K562 (cell line): ENCODE data around the gene TMEM43. TPM values are rescaled to one million over a fixed set of nuclear protein-coding genes. Genes with fewer than 3 reads are reported as not detected.

Experiments used
- ATAC-seq: fragments of 200-7000 bp; cut with Tn5 transposase; 3 replicates; pipeline ENCODE4 v1.9.1; 2020; ENCODE audit warnings: moderate library complexity
- BruUV-seq: library from RNA; stranded (reverse); fragments of 400-500 nt; replicated peaks from 2 replicates; lab custom pipeline; 2021; lab: Mats Ljungman, UMichigan
- CTCF ChIA-PET: fragments of 300-600 bp; formaldehyde crosslinking; extraction: SDS; loops from one replicate; lab custom pipeline; 2021; ENCODE audit warnings: low intra/inter-chr PET ratio; lab: Yijun Ruan, JAX
- POLR2A ChIA-PET: fragments of 300-600, 350-650 bp; sonication (Branson Sonifier 250); formaldehyde crosslinking; extraction: SDS; loops from one replicate; lab custom pipeline; 2021; ENCODE audit warnings: antibody characterized with exemption, inconsistent platforms; lab: Yijun Ruan, JAX
- DNase-seq, 4 experiments: peaks; one replicate each; pipeline versions ENCODE4 v3.0.0 to v3.0.0-alpha.2; 2011 to 2018; ENCODE audit warnings: low spot score in 3 of 4, mixed read lengths in 3 of 4; ENCODE audit errors: extremely low read depth in 1 of 4
- FAIRE-seq: peaks from 2 replicates; lab custom pipeline; 2011; peaks lifted over from hg19 to GRCh38; lab: Jason Lieb, UNC
- H2AFZ ChIP-seq: 2 replicates; pipeline ENCODE4 v1.6.0; 2011; ENCODE audit warnings: low read depth, low read length, control low read depth, inconsistent platforms
- H3K27ac ChIP-seq: fragments of 200-600 bp; 3 replicates; pipeline ENCODE4 v1.8.0; 2011; ENCODE audit warnings: low read depth, mild to moderate bottlenecking, control low read depth, inconsistent platforms, low read length, moderate library complexity, mixed read lengths; ENCODE audit errors: extremely low read depth
- H3K27me3 ChIP-seq, 2 experiments: fragments of 300-600 bp in 1 of 2; 2 replicates in 1 of 2; 3 replicates in 1 of 2; pipeline versions ENCODE4 v1.6.0 to v1.8.0; 2011; ENCODE audit warnings: inconsistent platforms in 2 of 2, low read length in 2 of 2, mild to moderate bottlenecking in 1 of 2, mixed read lengths in 1 of 2, moderate library complexity in 1 of 2; ENCODE audit not compliant: control insufficient read depth in 2 of 2, insufficient read depth in 2 of 2
- H3K36me3 ChIP-seq: fragments of 300-600 bp; 3 replicates; pipeline ENCODE4 v1.8.0; 2011; ENCODE audit warnings: mild to moderate bottlenecking, low read length, inconsistent platforms; ENCODE audit not compliant: control insufficient read depth, insufficient read depth
- H3K4me1 ChIP-seq, 2 experiments: fragments of 200-600 bp in 1 of 2; replicated peaks in 1 of 2; 2 replicates in 1 of 2; 3 replicates in 1 of 2; pipeline versions ENCODE4 v1.5.1 to v1.8.0; 2011; ENCODE audit warnings: inconsistent platforms in 2 of 2, low read length in 2 of 2, mild to moderate bottlenecking in 1 of 2, mixed read lengths in 1 of 2, moderate library complexity in 1 of 2; ENCODE audit not compliant: control insufficient read depth in 2 of 2, insufficient read depth in 2 of 2
- H3K4me2 ChIP-seq: 2 replicates; pipeline ENCODE4 v1.6.1; 2011; ENCODE audit warnings: low read length, control low read depth, inconsistent platforms, mixed read lengths; ENCODE audit not compliant: insufficient read depth
- H3K4me3 ChIP-seq: fragments of 200-600 bp; sonication (generic), shearing (Covaris generic); 2 replicates; pipeline ENCODE4 v1.5.1; 2016; ENCODE audit warnings: control low read depth, inconsistent platforms
- H3K79me2 ChIP-seq: fragments of 200-600 bp; 3 replicates; pipeline ENCODE4 v1.8.0; 2011; ENCODE audit warnings: low read length, inconsistent platforms; ENCODE audit not compliant: control insufficient read depth, insufficient read depth
- H3K9ac ChIP-seq, 2 experiments: 2 replicates each; pipeline versions ENCODE4 v1.6.0 to v1.6.1; 2011; ENCODE audit warnings: low read depth in 2 of 2, low read length in 2 of 2, control low read depth in 1 of 2, inconsistent platforms in 1 of 2, mild to moderate bottlenecking in 1 of 2, mixed read lengths in 1 of 2; ENCODE audit not compliant: insufficient read depth in 1 of 2
- H3K9me1 ChIP-seq: one replicate; pipeline ENCODE4 v1.6.0; 2011; ENCODE audit warnings: inconsistent platforms, mild to moderate bottlenecking, low read length, moderate library complexity; ENCODE audit not compliant: control insufficient read depth, insufficient read depth
- H3K9me3 ChIP-seq: replicated peaks from 2 replicates; pipeline ENCODE4 v1.5.1; 2011; ENCODE audit warnings: low read depth, low read length, inconsistent platforms; ENCODE audit not compliant: control insufficient read depth, insufficient read depth
- H4K20me1 ChIP-seq: replicated peaks from 2 replicates; pipeline ENCODE4 v1.6.1; 2011; ENCODE audit warnings: low read length, inconsistent platforms, mixed read lengths; ENCODE audit not compliant: control insufficient read depth, insufficient read depth
- HDAC2 ChIP-seq: fragments of 450-650 bp; IDR thresholded peaks from 2 replicates; pipeline ENCODE4 v1.6.1; 2016; ENCODE audit warnings: mild to moderate bottlenecking
- KLF1 ChIP-seq: fragments of 450-650 bp; IDR thresholded peaks from 2 replicates; pipeline ENCODE4 v1.6.1; 2016; ENCODE audit warnings: missing genetic modification characterization, missing compliant biosample characterization
- SMAD2 ChIP-seq: fragments of 150-350 bp; IDR thresholded peaks from 2 replicates; pipeline ENCODE4 v1.6.1; 2014; ENCODE audit warnings: low read depth, mild to moderate bottlenecking, low read length
- SRSF9 ChIP-seq: fragments of 200-400 bp; formaldehyde crosslinking; IDR thresholded peaks from 2 replicates; pipeline ENCODE4 v1.6.1; 2017; ENCODE audit warnings: low read depth, low read length, borderline replicate concordance
- ZNF165 ChIP-seq: fragments of 250-450 bp; sonication (Bioruptor Pico); IDR thresholded peaks from 2 replicates; pipeline ENCODE4 v1.4.0; 2020; ENCODE audit warnings: borderline replicate concordance
- ZNF175 ChIP-seq: fragments of 200-800 bp; sonication (Bioruptor generic); IDR thresholded peaks from 2 replicates; pipeline ENCODE4 v1.6.1; 2016; ENCODE audit warnings: low read depth, mild to moderate bottlenecking, missing genetic modification characterization, missing compliant biosample characterization
- ZNF184 ChIP-seq: sonication (generic); formaldehyde crosslinking; IDR thresholded peaks from 2 replicates; pipeline ENCODE4 v1.5.0; 2020; ENCODE audit warnings: missing genetic modification reagents
- ZNF398 ChIP-seq: fragments of 250-450 bp; sonication (Bioruptor Pico); IDR thresholded peaks from 2 replicates; pipeline ENCODE4 v1.8.0; 2021; ENCODE audit warnings: moderate library complexity, mild to moderate bottlenecking, inconsistent platforms
- WGBS: fragments of 100-300 bp; shearing (Covaris generic); methylation state at CpG from one replicate; pipeline ENCODE4 v1.1.6; 2016; ENCODE audit warnings: low coverage, mixed read lengths; ENCODE audit not compliant: insufficient coverage; ENCODE audit errors: missing lambda C conversion rate; 5-methylcytosine and 5-hydroxymethylcytosine counted together
- in situ Hi-C: fragments of 300-500 bp; cut with MboI; formaldehyde crosslinking; loops from 4 replicates; pipeline ENCODE4 v1.15.0; 2018; ENCODE audit warnings: inconsistent platforms, mixed read lengths
- intact Hi-C: fragments of 100-400 bp; cut with micrococcal nuclease; formaldehyde crosslinking; loops from 2 replicates; pipeline ENCODE4 v1.14.2; 2022
- polyA plus RNA-seq, 8 experiments: library from polyadenylated mRNA; depleted of rRNA in 4 of 8; stranded (reverse) in 5 of 8; unstranded in 3 of 8; fragments of >200 nt; fragmentation: Nextera tagmentation in 2 of 8; fragmentation: Illumina TruSeq in 1 of 8; extraction: Ambion mirVana in 2 of 8; extraction: Trizol in 1 of 8; gene quantifications; 2 replicates each; pipeline versions ENCODE4 v1.2.1 to v1.2.3, GENCODE V29; 2011 to 2014; ENCODE audit warnings: inconsistent platforms in 1 of 8, missing spikeins in 1 of 8
- total RNA-seq, 7 experiments: library from RNA; depleted of rRNA in 6 of 7; stranded (reverse); fragments of >200 nt in 6 of 7; fragmentation: Illumina TruSeq in 2 of 7; extraction: Trizol in 2 of 7; gene quantifications; 2 replicates each; pipeline versions ENCODE4 v1.2.1 to v1.2.3, GENCODE V29; 2011 to 2021; ENCODE audit warnings: low replicate concordance in 1 of 7
- TF ChIP-seq, protein P1 (sequence below): fragments of 250-450 bp; sonication (Bioruptor Pico); IDR thresholded peaks from 2 replicates; pipeline ENCODE4 v1.8.0; 2022; ENCODE audit warnings: inconsistent platforms, mild to moderate bottlenecking, moderate library complexity, borderline replicate concordance
- TF ChIP-seq, protein P2 (sequence below): fragments of 250-450 bp; sonication (Bioruptor Pico); IDR thresholded peaks from 2 replicates; pipeline ENCODE4 v1.4.0; 2020

The TMEM43 gene
- total and polyA plus RNA-seq, 9 of the 15 experiments (the other 6 are each of a cell fraction or from before 2014, with no cell fraction given) = 16.7 to 46.1 (median 35.7) TPM

DNA sequence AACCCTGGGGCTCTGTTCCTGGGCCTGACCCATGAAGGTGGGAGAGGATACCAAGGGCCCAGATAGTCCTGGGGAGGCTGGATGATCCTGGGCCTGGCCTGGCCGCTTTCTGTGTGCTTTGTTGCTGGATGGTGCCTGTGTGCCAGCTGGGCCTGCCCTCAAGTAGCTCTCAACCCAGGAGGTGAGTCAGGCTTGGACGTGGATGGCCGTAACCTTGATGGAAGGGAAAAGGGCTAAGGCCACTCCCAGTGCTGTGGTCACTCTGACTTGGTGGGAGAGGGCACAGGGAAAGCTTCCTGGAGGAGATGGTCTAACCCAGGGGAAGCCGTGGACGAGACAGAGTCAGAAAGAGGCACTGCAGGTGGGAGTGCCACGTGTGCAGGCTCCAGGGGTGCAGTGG, 9.4 kb downstream of the TMEM43 start:
- Histone ChIP-seq H3K27me3 (no peaks in the 10 kb centered on the region), H3K79me2 (no peaks in the 10 kb centered on the region), H3K36me3 (peaks cover 84% of the 10 kb centered on the region; the same call in 2 of the 3 replicates), H4K20me1 (no peaks in the 10 kb centered on the region; the same call in 1 of the 2 replicates), H2AFZ (no peak overlapping the region), H3K4me1 (no peaks in the 10 kb centered on the region), H3K4me3 (no peak overlapping the region), H3K4me2 (no peak overlapping the region), H3K9me3 (no peaks in the 10 kb centered on the region), H3K9ac (peak overlapping the region in 1 of 2 experiments; percentile 31; a peak in 1 of 4 replicates), H3K27ac (no peak overlapping the region), H3K9me1 (no peaks in the 10 kb centered on the region)
- DNase-seq = no peak
- ChIA-PET POLR2A (interaction anchor here (1.5 to 3.6 kb wide), 2 partner anchors 9 to 11 kb away, joined by 9 to 16 read pairs; no protein-coding TSS in a partner anchor), CTCF (no interaction called here)
- no peak for FAIRE-seq
- BruUV-seq = no TSS peak
- intact Hi-C loops = no loop called here
- 80% methylated on average over 6 of the region's 6 CpGs for WGBS
- TF ChIP-seq HDAC2 = no peak
- TF ChIP-seq, protein P1, sequence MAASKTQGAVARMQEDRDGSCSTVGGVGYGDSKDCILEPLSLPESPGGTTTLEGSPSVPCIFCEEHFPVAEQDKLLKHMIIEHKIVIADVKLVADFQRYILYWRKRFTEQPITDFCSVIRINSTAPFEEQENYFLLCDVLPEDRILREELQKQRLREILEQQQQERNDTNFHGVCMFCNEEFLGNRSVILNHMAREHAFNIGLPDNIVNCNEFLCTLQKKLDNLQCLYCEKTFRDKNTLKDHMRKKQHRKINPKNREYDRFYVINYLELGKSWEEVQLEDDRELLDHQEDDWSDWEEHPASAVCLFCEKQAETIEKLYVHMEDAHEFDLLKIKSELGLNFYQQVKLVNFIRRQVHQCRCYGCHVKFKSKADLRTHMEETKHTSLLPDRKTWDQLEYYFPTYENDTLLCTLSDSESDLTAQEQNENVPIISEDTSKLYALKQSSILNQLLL (CRISPR knock-in tag) = no peak
- no peak for TF ChIP-seq SRSF9
- no peak for TF ChIP-seq ZNF165 (CRISPR knock-in tag)
- no peak for TF ChIP-seq KLF1 (tag)
- TF ChIP-seq ZNF184 (CRISPR knock-in tag) = no peak
- no peak for TF ChIP-seq ZNF175 (CRISPR knock-in tag)
- TF ChIP-seq, protein P2, sequence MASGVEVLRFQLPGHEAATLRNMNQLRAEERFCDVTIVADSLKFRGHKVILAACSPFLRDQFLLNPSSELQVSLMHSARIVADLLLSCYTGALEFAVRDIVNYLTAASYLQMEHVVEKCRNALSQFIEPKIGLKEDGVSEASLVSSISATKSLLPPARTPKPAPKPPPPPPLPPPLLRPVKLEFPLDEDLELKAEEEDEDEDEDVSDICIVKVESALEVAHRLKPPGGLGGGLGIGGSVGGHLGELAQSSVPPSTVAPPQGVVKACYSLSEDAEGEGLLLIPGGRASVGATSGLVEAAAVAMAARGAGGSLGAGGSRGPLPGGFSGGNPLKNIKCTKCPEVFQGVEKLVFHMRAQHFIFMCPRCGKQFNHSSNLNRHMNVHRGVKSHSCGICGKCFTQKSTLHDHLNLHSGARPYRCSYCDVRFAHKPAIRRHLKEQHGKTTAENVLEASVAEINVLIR = no peak
- no peak for TF ChIP-seq ZNF398 (CRISPR knock-in tag)
- TF ChIP-seq SMAD2 = no peak
- in situ Hi-C loops = no loop called here
- ATAC-seq = no peak
